GM19099 (cell line): ENCODE measurements around the gene DBNL.

Experiments used
- POLR2A ChIP-seq: IDR thresholded peaks from 3 replicates; pipeline ENCODE4 v1.6.1; 2011; ENCODE audit warnings: low read depth; ENCODE audit not compliant: insufficient read length; ENCODE audit errors: extremely low read depth

Gene DBNL

GRCh38 chr7:44093102-44093641 is 48.7 kb downstream of the DBNL start:
- no peak for TF ChIP-seq POLR2A

GRCh38 chr7:44094365-44094764 is 49.9 kb downstream of the DBNL start:
- TF ChIP-seq POLR2A = no peak

DNA sequence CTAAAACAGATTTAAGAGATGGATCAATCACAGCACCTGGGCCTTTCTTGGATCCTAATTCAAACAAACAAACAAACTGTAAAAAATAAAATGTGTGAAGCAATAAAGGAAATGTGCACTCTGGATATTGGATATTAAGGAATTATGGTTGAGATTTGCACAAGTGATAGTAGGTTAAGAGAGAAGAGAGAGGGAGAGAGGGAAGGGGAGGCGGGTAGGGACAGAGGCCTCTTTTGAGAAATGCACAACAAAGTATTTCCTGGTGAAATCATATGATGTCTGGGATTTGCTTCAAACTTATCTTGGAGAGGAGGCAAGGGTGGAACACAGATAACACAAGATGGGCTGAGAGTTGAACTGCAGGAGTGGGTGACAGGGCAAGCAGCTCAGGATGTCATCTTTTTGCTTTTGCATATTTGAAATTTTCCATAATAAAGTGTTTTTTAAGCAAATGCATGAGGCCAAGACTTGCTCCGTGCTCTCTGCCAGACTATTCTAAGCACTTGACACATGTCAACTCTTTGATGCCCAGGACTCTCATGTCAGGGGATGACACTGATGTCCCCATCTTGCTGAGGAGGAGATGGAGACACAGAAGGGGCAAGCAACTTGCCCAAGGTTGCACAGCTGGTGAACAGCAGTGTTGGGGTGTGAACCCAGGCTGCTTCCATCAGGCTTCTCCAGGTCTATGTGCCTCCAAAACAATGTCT is 50.5 kb downstream of the DBNL start:
- no peak for TF ChIP-seq POLR2A

- TF ChIP-seq POLR2A = no peak
Measured at GRCh38 chr7:44095781-44096180, 51.3 kb downstream of the DBNL start.

- no peak for TF ChIP-seq POLR2A
Measured at GRCh38 chr7:44096326-44096881, 51.9 kb downstream of the DBNL start.

- no peak for TF ChIP-seq POLR2A
Measured at GRCh38 chr7:44097064-44097932, 52.8 kb downstream of the DBNL start.

- TF ChIP-seq POLR2A = no peak
Measured at GRCh38 chr7:44098092-44099068, 53.9 kb downstream of the DBNL start.

DNA sequence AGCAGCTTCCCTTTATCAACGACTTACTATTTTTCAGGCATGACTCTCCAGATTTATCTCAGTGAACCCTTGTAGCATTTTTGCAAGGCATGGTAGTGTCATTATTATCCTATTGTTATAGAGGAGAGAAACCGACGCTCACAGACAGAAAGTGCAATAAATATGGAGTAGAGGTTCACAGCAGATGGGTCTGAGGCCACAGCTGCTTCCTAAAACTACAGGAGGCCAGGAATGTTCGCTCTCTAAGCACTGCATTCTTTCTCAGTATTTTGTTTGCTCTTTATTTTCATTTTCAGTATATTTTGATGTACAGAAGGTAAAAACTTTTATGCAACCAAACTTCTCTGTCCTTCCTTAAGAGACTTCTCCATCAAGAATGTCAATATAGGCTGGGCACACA is 55.2 kb downstream of the DBNL start:
- TF ChIP-seq POLR2A = no peak

- TF ChIP-seq POLR2A = no peak
Measured at GRCh38 chr7:44100458-44101302, 56.2 kb downstream of the DBNL start.

DNA sequence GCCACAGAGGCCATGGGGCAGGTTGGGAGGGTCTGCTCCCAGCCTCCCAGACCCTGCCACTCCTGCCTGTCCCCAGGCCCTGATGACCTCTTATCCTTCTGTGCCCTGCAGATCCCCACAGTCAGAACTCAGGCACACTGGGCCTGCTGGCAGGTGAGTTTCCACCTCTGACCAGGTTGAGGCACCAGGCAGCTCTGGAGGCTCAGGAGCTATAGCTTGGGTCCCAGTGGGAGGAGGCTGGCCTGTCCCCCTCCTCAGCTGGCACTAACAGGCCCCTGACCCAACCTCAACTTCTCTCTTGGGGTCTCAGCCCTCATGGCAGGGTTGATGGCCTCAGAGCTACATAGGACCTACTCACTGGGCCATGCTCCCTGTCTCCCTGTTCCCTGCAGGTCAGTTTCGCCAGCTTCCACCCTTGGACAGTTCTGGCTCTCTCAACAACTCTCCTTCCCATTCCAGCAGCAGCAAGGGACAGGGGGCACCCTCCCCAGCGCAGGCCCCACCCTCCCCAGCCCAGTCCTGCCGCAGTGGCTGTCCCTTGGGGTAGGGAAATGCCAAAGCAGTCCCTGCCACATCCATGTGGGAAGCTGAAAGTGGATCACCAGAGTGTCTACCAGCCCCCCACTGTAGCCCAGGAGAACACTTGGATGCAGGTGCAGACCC is 56.9 kb downstream of the DBNL start:
- no peak for TF ChIP-seq POLR2A

DNA sequence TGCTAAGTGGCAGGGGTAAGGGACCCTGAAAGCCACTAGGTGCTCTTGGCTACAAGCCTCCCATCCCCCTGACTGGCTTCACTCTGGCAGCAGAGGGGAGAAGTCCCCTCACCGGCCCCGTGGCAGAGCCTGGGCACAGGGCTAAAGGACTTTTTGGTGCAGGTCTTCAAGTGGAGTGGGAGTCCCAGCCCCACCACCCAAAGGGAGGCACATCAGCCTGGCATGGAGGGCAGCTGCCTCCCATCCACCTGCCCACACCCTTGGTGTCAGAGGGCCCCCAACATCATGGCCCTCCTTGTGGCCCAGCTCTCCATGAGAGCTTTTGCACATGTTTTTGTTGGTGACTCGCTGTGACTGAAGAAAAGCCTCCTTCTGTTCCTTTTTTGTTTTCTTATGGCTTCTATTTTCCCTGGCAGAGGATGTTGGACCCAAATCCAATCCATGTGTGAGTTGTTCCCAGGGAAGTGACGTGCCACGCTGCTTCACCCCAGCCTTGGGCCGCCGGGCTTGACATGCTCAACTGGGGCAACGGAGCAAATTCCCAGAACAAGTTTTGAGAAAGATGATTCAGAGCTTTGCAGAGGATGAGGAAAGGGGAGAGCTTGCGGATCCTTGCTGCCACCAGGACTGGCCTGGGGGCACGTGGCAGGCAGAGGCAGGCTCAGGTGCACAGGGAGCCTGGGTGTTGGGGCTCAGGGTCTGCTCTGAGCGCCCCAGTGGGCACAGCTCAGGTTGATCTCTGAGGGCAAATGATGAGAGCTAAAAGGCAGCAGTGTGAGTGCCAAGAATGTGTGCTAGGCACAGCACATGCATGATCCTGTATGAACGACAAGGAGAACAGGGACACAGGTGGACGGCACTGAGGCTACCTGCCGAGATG is 57.7 kb downstream of the DBNL start:
- TF ChIP-seq POLR2A = no peak

- TF ChIP-seq POLR2A = no peak
Measured at GRCh38 chr7:44102846-44103565, 58.5 kb downstream of the DBNL start.

- no peak for TF ChIP-seq POLR2A
Measured at GRCh38 chr7:44103566-44103922, 59.0 kb downstream of the DBNL start.
